OCI-LY7 (cell line): ENCODE data around the gene FHIT. TPM values are rescaled to one million over a fixed set of nuclear protein-coding genes. Genes with fewer than 3 reads are reported as not detected.

ENCODE experiments used
- BruUV-seq: library from RNA; stranded (reverse); fragments of 400-500 nt; replicated peaks from 2 replicates; lab custom pipeline; 2021; lab: Mats Ljungman, UMichigan
- CTCF ChIA-PET: fragments of 300-600 bp; sonication (Branson Sonifier 250); formaldehyde crosslinking; loops from one replicate; lab custom pipeline; 2022; ENCODE audit warnings: antibody characterized with exemption; ENCODE audit not compliant: unreplicated experiment; lab: Charles Lee
- POLR2A ChIA-PET: fragments of 300-600 bp; sonication (Branson Sonifier 250); formaldehyde crosslinking; loops from one replicate; lab custom pipeline; 2022; ENCODE audit warnings: antibody characterized with exemption; lab: Charles Lee
- DNase-seq: peaks from one replicate; pipeline ENCODE4 v3.0.0-alpha.2; 2015; ENCODE audit warnings: low spot score
- H2AFZ ChIP-seq: fragments of 200-600 bp; sonication (generic), shearing (Covaris generic); 2 replicates; pipeline ENCODE4 v1.6.1; 2014; ENCODE audit warnings: mild to moderate bottlenecking, antibody characterized with exemption, low read length, moderate library complexity
- H3K27ac ChIP-seq: fragments of 200-600 bp; sonication (generic); 2 replicates; pipeline ENCODE4 v1.5.1; 2014; ENCODE audit warnings: mixed run types, low read depth, mild to moderate bottlenecking, moderate library complexity, low read length, inconsistent platforms; ENCODE audit not compliant: poor library complexity, severe bottlenecking
- H3K36me3 ChIP-seq: fragments of 200-600 bp; sonication (generic); 2 replicates; pipeline ENCODE4 v1.6.1; 2014; ENCODE audit warnings: mild to moderate bottlenecking, antibody characterized with exemption, low read length, moderate library complexity, mixed read lengths; ENCODE audit not compliant: insufficient read depth
- H3K4me1 ChIP-seq: fragments of 200-600 bp; sonication (generic); 2 replicates; pipeline ENCODE4 v1.5.1; 2014; ENCODE audit warnings: mild to moderate bottlenecking, low read length; ENCODE audit not compliant: insufficient read depth, poor library complexity, severe bottlenecking
- H3K4me2 ChIP-seq: fragments of 200-600 bp; sonication (generic); 2 replicates; pipeline ENCODE4 v1.6.1; 2014; ENCODE audit warnings: mild to moderate bottlenecking, low read length
- H3K4me3 ChIP-seq: fragments of 200-600 bp; sonication (generic); 2 replicates; pipeline ENCODE4 v1.5.1; 2014; ENCODE audit warnings: mild to moderate bottlenecking, low read depth, low read length; ENCODE audit not compliant: poor library complexity, severe bottlenecking
- H3K79me2 ChIP-seq: fragments of 200-600 bp; sonication (generic); 2 replicates; pipeline ENCODE4 v1.6.1; 2016; ENCODE audit warnings: low read depth, mild to moderate bottlenecking, low read length, moderate library complexity, mixed read lengths; ENCODE audit not compliant: insufficient read depth
- H3K9me2 ChIP-seq: fragments of 200-600 bp; sonication (generic); 2 replicates; pipeline ENCODE4 v1.6.1; 2016; ENCODE audit warnings: mild to moderate bottlenecking, low read length, mixed read lengths; ENCODE audit not compliant: insufficient read depth
- H3K9me3 ChIP-seq: fragments of 200-600 bp; sonication (generic); 2 replicates; pipeline ENCODE4 v1.6.1; 2014; ENCODE audit warnings: mild to moderate bottlenecking, mixed run types, low read length, mixed read lengths
- H4K20me1 ChIP-seq: fragments of 200-600 bp; sonication (generic); 2 replicates; pipeline ENCODE4 v1.6.1; 2014; ENCODE audit warnings: mild to moderate bottlenecking, antibody characterized with exemption, low read length, moderate library complexity, mixed read lengths; ENCODE audit not compliant: insufficient read depth
- EZH2phosphoT487 ChIP-seq: fragments of 200-600 bp; sonication (generic); IDR thresholded peaks from 2 replicates; pipeline ENCODE4 v1.6.1; 2018; ENCODE audit warnings: low read depth, borderline replicate concordance, mild to moderate bottlenecking, mixed run types, antibody characterized with exemption, low read length, moderate library complexity, mixed read lengths
- intact Hi-C: fragments of 100-400 bp; cut with micrococcal nuclease; formaldehyde crosslinking; loops from one replicate; pipeline ENCODE4 v1.10.0; 2022; ENCODE audit not compliant: unreplicated experiment
- total RNA-seq, 2 experiments: library from RNA; depleted of rRNA in 1 of 2; stranded (reverse); fragments of >200 nt in 1 of 2; shearing (Covaris generic) in 1 of 2; gene quantifications; 2 replicates each; pipeline ENCODE4 v1.2.3, GENCODE V29; 2014 to 2022
- TF ChIP-seq, protein P1 (sequence below): fragments of 200-600 bp; sonication (generic); conservative IDR thresholded peaks from 2 replicates; pipeline ENCODE4 v1.5.1; 2014; ENCODE audit warnings: mild to moderate bottlenecking, antibody characterized with exemption, low read length, moderate library complexity, mixed read lengths

The FHIT gene
- total RNA-seq, 2 experiments from 2014 or later = 5.0 to 10.9 TPM

DNA sequence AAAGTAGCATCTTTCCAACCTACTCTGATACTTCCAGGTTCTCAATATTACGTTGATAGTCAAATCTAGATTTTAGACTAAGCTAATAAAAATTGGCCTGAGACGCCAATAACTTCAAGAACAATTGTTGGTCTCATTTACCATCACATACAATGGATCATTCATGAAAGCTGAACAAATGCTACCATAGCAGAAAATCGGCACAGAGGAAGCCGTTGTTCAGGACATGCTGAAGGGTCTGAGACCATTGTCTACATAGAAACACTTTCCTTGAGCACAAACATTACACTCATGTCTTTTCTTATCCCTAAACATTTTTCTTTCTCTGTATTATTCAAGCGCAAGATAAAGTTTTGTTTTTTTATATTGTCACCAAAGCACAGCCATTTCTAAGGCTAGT lies 37.2 kb upstream of the FHIT start:
- POLR2A ChIA-PET = no interaction called here
- intact Hi-C loops = no loop called here
- no peak overlapping the region for H2AFZ ChIP-seq

GRCh38 chr3:61283876-61284275 lies 32.6 kb upstream of the FHIT start:
- H3K9me2 ChIP-seq = no peaks in the 10 kb centered on the region
- H3K4me1 ChIP-seq = no peaks in the 10 kb centered on the region
- no peak overlapping the region for H2AFZ ChIP-seq
- no peaks in the 10 kb centered on the region for H3K9me3 ChIP-seq
- no peak overlapping the region for H3K4me3 ChIP-seq
- TF ChIP-seq EZH2phosphoT487 = no peak
- TF ChIP-seq, protein P1, sequence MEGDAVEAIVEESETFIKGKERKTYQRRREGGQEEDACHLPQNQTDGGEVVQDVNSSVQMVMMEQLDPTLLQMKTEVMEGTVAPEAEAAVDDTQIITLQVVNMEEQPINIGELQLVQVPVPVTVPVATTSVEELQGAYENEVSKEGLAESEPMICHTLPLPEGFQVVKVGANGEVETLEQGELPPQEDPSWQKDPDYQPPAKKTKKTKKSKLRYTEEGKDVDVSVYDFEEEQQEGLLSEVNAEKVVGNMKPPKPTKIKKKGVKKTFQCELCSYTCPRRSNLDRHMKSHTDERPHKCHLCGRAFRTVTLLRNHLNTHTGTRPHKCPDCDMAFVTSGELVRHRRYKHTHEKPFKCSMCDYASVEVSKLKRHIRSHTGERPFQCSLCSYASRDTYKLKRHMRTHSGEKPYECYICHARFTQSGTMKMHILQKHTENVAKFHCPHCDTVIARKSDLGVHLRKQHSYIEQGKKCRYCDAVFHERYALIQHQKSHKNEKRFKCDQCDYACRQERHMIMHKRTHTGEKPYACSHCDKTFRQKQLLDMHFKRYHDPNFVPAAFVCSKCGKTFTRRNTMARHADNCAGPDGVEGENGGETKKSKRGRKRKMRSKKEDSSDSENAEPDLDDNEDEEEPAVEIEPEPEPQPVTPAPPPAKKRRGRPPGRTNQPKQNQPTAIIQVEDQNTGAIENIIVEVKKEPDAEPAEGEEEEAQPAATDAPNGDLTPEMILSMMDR = no peak
- CTCF ChIA-PET = no interaction called here
- POLR2A ChIA-PET = no interaction called here
- H3K36me3 ChIP-seq = no peaks in the 10 kb centered on the region
- BruUV-seq = no TSS peak
- H4K20me1 ChIP-seq = no peaks in the 10 kb centered on the region
- H3K27ac ChIP-seq = no peak overlapping the region
- no peak overlapping the region for H3K4me2 ChIP-seq
- no peak for DNase-seq
- H3K79me2 ChIP-seq = no peaks in the 10 kb centered on the region
- intact Hi-C loops = no loop called here

More for the DNA sequence above, 37.2 kb upstream of the FHIT start:
- CTCF ChIA-PET = no interaction called here
- no TSS peak for BruUV-seq
- Histone ChIP-seq H3K4me3 (no peak overlapping the region), H3K4me1 (no peaks in the 10 kb centered on the region), H3K9me3 (no peaks in the 10 kb centered on the region), H3K27ac (no peak overlapping the region), H3K36me3 (no peaks in the 10 kb centered on the region), H3K79me2 (no peaks in the 10 kb centered on the region), H3K9me2 (no peaks in the 10 kb centered on the region), H4K20me1 (no peaks in the 10 kb centered on the region), H3K4me2 (no peak overlapping the region)
- DNase-seq = no peak
- TF ChIP-seq EZH2phosphoT487 = no peak
- TF ChIP-seq, protein P1 = no peak

DNA sequence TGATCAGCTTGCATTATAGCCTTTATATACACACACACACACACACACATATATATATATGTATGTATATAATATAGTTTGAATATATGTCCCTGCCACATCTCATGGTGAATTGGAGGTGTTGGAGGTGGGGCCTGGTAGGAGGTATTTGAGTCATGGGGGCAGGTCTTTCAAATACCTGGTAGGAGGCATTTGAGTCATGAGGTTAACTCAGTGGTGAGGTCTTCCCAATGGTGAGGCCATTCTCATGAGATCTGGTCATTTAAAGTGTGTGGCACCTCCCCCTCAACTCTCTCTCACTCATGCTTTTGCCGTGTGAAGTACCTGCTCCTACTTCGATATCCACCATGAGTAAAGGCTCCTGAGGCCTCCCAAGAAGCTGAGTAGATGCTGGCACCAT lies 27.5 kb upstream of the FHIT start:
- no peak overlapping the region for H2AFZ ChIP-seq
- H3K4me1 ChIP-seq = no peaks in the 10 kb centered on the region
- ChIA-PET POLR2A (no interaction called here), CTCF (no interaction called here)
- no TSS peak for BruUV-seq
- no peaks in the 10 kb centered on the region for H3K36me3 ChIP-seq
- no peaks in the 10 kb centered on the region for H3K79me2 ChIP-seq
- TF ChIP-seq EZH2phosphoT487 = no peak
- TF ChIP-seq, protein P1 = no peak
- no peak overlapping the region for H3K4me2 ChIP-seq
- H3K4me3 ChIP-seq = no peak overlapping the region
- no peak for DNase-seq
- H3K9me3 ChIP-seq = no peaks in the 10 kb centered on the region
- no peaks in the 10 kb centered on the region for H3K9me2 ChIP-seq
- intact Hi-C loops = no loop called here
- H4K20me1 ChIP-seq = no peaks in the 10 kb centered on the region
- H3K27ac ChIP-seq = no peak overlapping the region
